Breast epithelium (tissue), 4 donors: ENCODE results near the gene NRIP1. TPM values are rescaled to one million over a fixed set of nuclear protein-coding genes. Genes with fewer than 3 reads are reported as not detected.

Experiments used
- DNase-seq, 2 donors: peaks; one replicate each; pipeline ENCODE4 v3.0.0-alpha.2; 2019; ENCODE audit warnings: low spot score in 2 of 2
- H3K27ac ChIP-seq, 2 donors: fragments of 200-600 bp; sonication (generic) in 1 of 2; one replicate each; pipeline ENCODE4 v1.5.1; 2016 to 2019; ENCODE audit warnings: mild to moderate bottlenecking in 1 of 2
- H3K27me3 ChIP-seq, 2 donors: fragments of 200-600 bp; sonication (generic) in 1 of 2; one replicate each; pipeline versions ENCODE4 v1.5.1 to v1.6.0; 2017 to 2019; ENCODE audit warnings: control low read depth in 1 of 2, mild to moderate bottlenecking in 1 of 2
- H3K36me3 ChIP-seq: fragments of 200-600 bp; one replicate; pipeline ENCODE4 v1.5.1; 2019
- H3K4me1 ChIP-seq, 2 donors: fragments of 200-600 bp; sonication (generic); one replicate each; pipeline ENCODE4 v1.5.1; 2016 to 2019; ENCODE audit warnings: control low read depth in 1 of 2
- H3K4me3 ChIP-seq, 3 donors: fragments of 200-600 bp; sonication (generic); 1 replicate in 2 of 3; 2 replicates in 1 of 3; pipeline ENCODE4 v1.5.1; 2016 to 2019; ENCODE audit warnings: mild to moderate bottlenecking in 3 of 3, moderate library complexity in 2 of 3
- H3K9me3 ChIP-seq, 2 donors: fragments of 200-600 bp; sonication (generic) in 1 of 2; one replicate each; pipeline ENCODE4 v1.5.1; 2016 to 2019; ENCODE audit warnings: control low read depth in 1 of 2
- POLR2A ChIP-seq: fragments of 450-650 bp; IDR thresholded peaks from one replicate; pipeline ENCODE4 v1.6.1; 2016; ENCODE audit warnings: antibody characterized with exemption, mild to moderate bottlenecking, moderate library complexity
- POLR2AphosphoS5 ChIP-seq, 3 donors: sonication (generic); formaldehyde crosslinking; IDR thresholded peaks; one replicate each; pipeline ENCODE4 v1.6.1; 2017; ENCODE audit warnings: antibody characterized with exemption in 3 of 3
- intact Hi-C: fragments of 100-400 bp; cut with DNase I; formaldehyde crosslinking; loops from one replicate; pipeline ENCODE4 v1.15.1; 2023; ENCODE audit warnings: low total_unique reads
- total RNA-seq, 3 donors: library from RNA; depleted of rRNA; stranded (reverse); fragments of >200 nt; gene quantifications; one replicate each; pipeline ENCODE4 v1.1.0, GENCODE V29; 2016
- TF ChIP-seq, protein P1 (sequence below), 3 donors: fragments of 450-650 bp; IDR thresholded peaks; one replicate each; pipeline ENCODE4 v1.5.1; 2016 to 2017; ENCODE audit warnings: antibody characterized with exemption in 3 of 3, mild to moderate bottlenecking in 3 of 3, moderate library complexity in 3 of 3

Gene NRIP1
- total RNA-seq, 3 donors from 2014 or later, result 82.0 to 121 (median 105) TPM

DNA sequence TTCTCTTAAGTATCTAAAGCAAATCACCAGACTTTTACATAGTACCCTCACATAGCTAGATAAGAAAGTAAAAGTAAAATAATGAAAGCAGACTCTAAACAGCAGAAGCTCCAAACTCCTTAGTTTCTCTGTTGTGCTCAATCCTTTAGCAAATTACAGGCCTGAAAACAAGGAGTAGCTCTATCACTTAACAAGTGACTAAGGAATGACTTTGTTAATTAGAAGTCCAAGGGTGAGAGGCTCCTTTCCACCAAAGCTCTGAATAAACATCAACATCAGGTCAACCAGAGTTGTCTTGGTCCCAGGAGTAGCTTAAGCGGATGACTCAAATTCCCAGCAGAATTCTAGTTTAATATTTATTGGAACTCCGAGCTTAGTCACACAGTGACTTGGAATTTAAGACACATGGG, 5.9 kb downstream of the NRIP1 start:
- H3K36me3 ChIP-seq, result no peaks in the 10 kb centered on the region
- intact Hi-C loops, result no loop called here
- DNase-seq, result no peak
- TF ChIP-seq POLR2A, result no peak
- peak overlapping the region in 1 of 3 donors; percentile 40 for H3K4me3 ChIP-seq
- H3K4me1 ChIP-seq, result no peaks in the 10 kb centered on the region
- peak overlapping the region; percentile 23 to 32 for H3K27ac ChIP-seq
- H3K9me3 ChIP-seq, result no peaks in the 10 kb centered on the region
- H3K27me3 ChIP-seq, result no peaks in the 10 kb centered on the region

GRCh38 chr21:15057285-15057684, 7.5 kb downstream of the NRIP1 start:
- TF ChIP-seq, protein P1, sequence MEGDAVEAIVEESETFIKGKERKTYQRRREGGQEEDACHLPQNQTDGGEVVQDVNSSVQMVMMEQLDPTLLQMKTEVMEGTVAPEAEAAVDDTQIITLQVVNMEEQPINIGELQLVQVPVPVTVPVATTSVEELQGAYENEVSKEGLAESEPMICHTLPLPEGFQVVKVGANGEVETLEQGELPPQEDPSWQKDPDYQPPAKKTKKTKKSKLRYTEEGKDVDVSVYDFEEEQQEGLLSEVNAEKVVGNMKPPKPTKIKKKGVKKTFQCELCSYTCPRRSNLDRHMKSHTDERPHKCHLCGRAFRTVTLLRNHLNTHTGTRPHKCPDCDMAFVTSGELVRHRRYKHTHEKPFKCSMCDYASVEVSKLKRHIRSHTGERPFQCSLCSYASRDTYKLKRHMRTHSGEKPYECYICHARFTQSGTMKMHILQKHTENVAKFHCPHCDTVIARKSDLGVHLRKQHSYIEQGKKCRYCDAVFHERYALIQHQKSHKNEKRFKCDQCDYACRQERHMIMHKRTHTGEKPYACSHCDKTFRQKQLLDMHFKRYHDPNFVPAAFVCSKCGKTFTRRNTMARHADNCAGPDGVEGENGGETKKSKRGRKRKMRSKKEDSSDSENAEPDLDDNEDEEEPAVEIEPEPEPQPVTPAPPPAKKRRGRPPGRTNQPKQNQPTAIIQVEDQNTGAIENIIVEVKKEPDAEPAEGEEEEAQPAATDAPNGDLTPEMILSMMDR (IDR thresholded peaks at IDR 0.05), result no peak
- Histone ChIP-seq H3K36me3 (no peaks in the 10 kb centered on the region), H3K4me3 (no peak overlapping the region), H3K27ac (no peak overlapping the region), H3K9me3 (no peaks in the 10 kb centered on the region), H3K4me1 (no peaks in the 10 kb centered on the region), H3K27me3 (no peaks in the 10 kb centered on the region)
- DNase-seq, result no peak
- intact Hi-C loops, result no loop called here

DNA sequence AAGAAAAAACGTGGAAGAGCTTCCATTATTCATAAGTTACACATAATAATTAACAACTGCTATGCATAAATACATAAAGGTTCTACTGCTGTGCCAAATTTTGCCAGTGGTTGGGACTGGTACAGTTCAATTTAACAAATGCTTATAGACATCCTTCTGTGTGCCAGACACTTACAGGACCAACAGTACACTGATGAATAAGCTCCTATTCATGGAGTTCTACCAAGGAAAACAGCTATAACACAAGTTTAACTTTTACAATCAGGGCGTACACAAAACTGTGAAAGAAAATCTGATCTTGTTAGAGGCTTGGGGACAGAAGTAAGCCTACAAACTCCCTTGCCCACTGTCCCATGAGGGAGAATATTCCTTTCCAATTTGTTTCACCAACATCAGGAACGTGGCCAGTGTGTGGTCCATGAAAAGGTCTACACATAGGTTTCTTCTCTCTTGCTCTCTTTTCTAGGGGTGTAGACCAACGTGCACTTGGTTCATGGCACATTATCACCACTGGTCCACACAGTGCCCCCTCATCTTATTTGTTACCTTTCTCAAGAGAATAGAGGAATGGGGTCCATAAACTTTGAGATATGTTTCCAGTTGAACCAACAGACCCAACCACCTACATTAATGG, 10.1 kb downstream of the NRIP1 start:
- Histone ChIP-seq H3K36me3 (no peaks in the 10 kb centered on the region), H3K27me3 (no peaks in the 10 kb centered on the region), H3K4me3 (no peak overlapping the region), H3K9me3 (no peaks in the 10 kb centered on the region), H3K27ac (no peak overlapping the region), H3K4me1 (peaks cover 0 to 5% of the 10 kb centered on the region in 2 donors)
- TF ChIP-seq, protein P1 (IDR thresholded peaks at IDR 0.05), result no peak
- no peak for TF ChIP-seq POLR2AphosphoS5 (IDR thresholded peaks at IDR 0.05)
- TF ChIP-seq POLR2A, result no peak
- intact Hi-C loops, result no loop called here
- DNase-seq, result no peak

DNA sequence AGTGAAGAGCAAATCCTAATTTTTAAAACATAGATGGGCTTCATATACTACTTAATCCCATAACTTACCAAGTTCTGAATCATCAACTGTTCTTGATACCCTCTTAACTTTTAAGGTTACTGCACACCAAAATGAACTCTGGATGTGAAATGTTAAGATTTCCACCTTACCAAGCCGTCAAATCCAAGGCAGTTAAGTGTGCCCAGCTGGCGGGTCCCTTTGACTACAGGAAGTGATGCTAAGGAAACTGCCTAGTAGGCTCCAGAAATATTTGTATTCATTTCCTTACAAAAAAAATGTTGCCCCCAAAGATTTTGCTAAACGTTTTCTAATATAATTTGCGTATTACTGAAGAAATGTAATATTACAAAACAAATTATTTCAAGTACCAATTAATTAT, 10.7 kb downstream of the NRIP1 start:
- TF ChIP-seq, protein P1 (IDR thresholded peaks at IDR 0.05), result no peak
- TF ChIP-seq POLR2A, result no peak
- TF ChIP-seq POLR2AphosphoS5 (IDR thresholded peaks at IDR 0.05), result no peak
- intact Hi-C loops, result no loop called here
- no peak overlapping the region for H3K4me3 ChIP-seq
- H3K27ac ChIP-seq, result no peak overlapping the region
- H3K4me1 ChIP-seq, result peaks cover 0 to 5% of the 10 kb centered on the region in 2 donors
- no peak for DNase-seq
- H3K9me3 ChIP-seq, result no peaks in the 10 kb centered on the region
- no peaks in the 10 kb centered on the region for H3K36me3 ChIP-seq
- H3K27me3 ChIP-seq, result no peaks in the 10 kb centered on the region

GRCh38 chr21:15053500-15053899, 11.3 kb downstream of the NRIP1 start:
- DNase-seq, result no peak
- intact Hi-C loops, result no loop called here
- TF ChIP-seq, protein P1 (IDR thresholded peaks at IDR 0.05), result no peak
- TF ChIP-seq POLR2AphosphoS5 (IDR thresholded peaks at IDR 0.05) (no peak), POLR2A (no peak)
- Histone ChIP-seq H3K36me3 (no peaks in the 10 kb centered on the region), H3K4me3 (no peak overlapping the region), H3K27me3 (no peaks in the 10 kb centered on the region), H3K27ac (no peak overlapping the region), H3K9me3 (no peaks in the 10 kb centered on the region), H3K4me1 (peaks cover 0 to 5% of the 10 kb centered on the region in 2 donors)

- H3K4me1 ChIP-seq, result peaks cover 0 to 5% of the 10 kb centered on the region in 2 donors
- H3K36me3 ChIP-seq, result no peaks in the 10 kb centered on the region
- H3K27ac ChIP-seq, result no peak overlapping the region
- TF ChIP-seq POLR2AphosphoS5 (IDR thresholded peaks at IDR 0.05) (no peak), POLR2A (no peak)
- TF ChIP-seq, protein P1 (IDR thresholded peaks at IDR 0.05), result no peak
- intact Hi-C loops, result no loop called here
- peak overlapping the region in 1 of 3 donors; percentile 23 for H3K4me3 ChIP-seq
- no peaks in the 10 kb centered on the region for H3K9me3 ChIP-seq
- no peaks in the 10 kb centered on the region for H3K27me3 ChIP-seq
- no peak for DNase-seq
These were observed 12.4 kb downstream of the NRIP1 start for GRCh38 chr21:15052459-15052763.
